ENCODE results near the gene DLG5. TPM values are rescaled to one million over a fixed set of nuclear protein-coding genes. Genes with fewer than 3 reads are reported as not detected.

Gene DLG5
- total RNA-seq, 2 donors from 2014 or later: 72.3 to 134 TPM

DNA sequence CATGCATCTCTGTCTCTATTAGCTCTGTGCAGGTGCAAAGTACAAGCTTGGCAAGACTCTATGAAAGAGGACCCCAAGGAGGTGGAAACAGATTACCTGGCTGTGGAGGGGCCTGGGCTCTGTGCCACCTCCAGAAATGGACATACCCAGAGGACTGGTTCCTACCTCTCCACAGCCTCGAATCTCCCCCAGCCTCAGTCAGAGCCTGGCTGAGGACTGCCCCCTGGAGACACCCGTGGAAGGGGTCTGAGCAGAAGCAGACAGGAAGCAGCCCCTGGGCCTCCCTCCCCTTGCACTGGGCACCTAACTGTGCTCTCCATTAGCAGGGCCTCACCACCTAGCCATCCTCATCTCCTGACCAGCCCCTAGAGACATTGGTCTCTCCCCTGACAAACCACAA, 92.0 kb downstream of the DLG5 start:
- WGBS: 72% methylated on average over 2 of the region's 2 CpGs
- H3K36me3 ChIP-seq: peaks cover 11 to 12% of the 10 kb centered on the region in 2 donors
- TF ChIP-seq POLR2AphosphoS5 (IDR thresholded peaks at IDR 0.05): no peak
- TF ChIP-seq, protein P1, sequence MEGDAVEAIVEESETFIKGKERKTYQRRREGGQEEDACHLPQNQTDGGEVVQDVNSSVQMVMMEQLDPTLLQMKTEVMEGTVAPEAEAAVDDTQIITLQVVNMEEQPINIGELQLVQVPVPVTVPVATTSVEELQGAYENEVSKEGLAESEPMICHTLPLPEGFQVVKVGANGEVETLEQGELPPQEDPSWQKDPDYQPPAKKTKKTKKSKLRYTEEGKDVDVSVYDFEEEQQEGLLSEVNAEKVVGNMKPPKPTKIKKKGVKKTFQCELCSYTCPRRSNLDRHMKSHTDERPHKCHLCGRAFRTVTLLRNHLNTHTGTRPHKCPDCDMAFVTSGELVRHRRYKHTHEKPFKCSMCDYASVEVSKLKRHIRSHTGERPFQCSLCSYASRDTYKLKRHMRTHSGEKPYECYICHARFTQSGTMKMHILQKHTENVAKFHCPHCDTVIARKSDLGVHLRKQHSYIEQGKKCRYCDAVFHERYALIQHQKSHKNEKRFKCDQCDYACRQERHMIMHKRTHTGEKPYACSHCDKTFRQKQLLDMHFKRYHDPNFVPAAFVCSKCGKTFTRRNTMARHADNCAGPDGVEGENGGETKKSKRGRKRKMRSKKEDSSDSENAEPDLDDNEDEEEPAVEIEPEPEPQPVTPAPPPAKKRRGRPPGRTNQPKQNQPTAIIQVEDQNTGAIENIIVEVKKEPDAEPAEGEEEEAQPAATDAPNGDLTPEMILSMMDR (IDR thresholded peaks at IDR 0.05): no peak
- TF ChIP-seq POLR2A (IDR thresholded peaks at IDR 0.05): no peak
- H3K4me1 ChIP-seq (replicated peaks): no peaks in the 10 kb centered on the region
- no peak overlapping the region for H3K4me3 ChIP-seq
- no peak for DNase-seq (ENCODE audit: low spot score)
- H3K27me3 ChIP-seq (replicated peaks; ENCODE audit: insufficient read depth): no peaks in the 10 kb centered on the region
- no peak overlapping the region for H3K27ac ChIP-seq
- no peaks in the 10 kb centered on the region for H3K9me3 ChIP-seq
- intact Hi-C loops (cut with DNase I): no loop called here

DNA sequence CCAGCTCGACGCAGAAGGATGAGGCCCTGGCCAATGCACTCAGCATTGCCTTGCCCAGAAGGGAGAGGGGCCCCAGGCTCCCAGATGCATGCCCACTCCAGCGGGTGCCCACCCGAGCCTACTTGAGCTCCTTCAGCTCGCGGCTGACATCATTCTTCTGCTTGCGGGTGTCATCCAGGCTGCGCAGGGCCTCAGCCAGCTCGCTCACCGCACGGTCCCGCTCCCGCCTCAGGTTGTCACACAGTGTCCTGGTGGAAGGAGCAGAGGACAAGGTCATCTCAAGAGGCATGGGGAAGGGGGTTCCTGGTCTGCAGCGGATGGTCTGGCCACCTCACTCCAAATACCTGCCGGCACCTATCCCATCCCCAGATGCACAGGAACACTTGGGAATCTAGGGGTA, 92.8 kb downstream of the DLG5 start:
- 92% methylated on average over 15 of the region's 15 CpGs for WGBS
- peaks cover 11 to 13% of the 10 kb centered on the region in 2 donors for H3K36me3 ChIP-seq

DNA sequence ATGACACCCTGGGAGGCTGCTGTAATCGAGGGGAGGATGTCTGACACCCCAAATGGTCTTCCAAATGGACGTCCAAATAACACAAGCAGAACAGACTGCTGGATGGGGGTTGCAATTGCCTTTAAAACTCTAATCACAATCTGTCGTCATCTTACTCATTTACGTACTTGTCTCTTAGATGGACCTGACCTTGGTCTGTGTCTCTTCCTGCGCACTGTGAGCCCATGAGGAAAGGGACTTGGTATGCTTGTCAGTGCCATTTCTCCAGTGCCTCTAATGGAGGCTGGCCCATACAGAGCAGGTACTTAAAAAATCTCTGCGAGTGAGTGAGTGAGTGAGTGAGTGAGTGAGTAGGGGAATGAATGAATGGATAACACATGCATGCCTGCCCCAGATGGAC, 93.3 kb downstream of the DLG5 start:
- H3K9me3 ChIP-seq: no peaks in the 10 kb centered on the region
- no peak overlapping the region for H3K4me3 ChIP-seq
- no peak for DNase-seq (ENCODE audit: low spot score)
- H3K36me3 ChIP-seq: peaks cover 11 to 13% of the 10 kb centered on the region in 2 donors
- H3K27ac ChIP-seq: no peak overlapping the region
- TF ChIP-seq, protein P1 (IDR thresholded peaks at IDR 0.05): no peak
- TF ChIP-seq POLR2AphosphoS5 (IDR thresholded peaks at IDR 0.05) (no peak), POLR2A (IDR thresholded peaks at IDR 0.05) (no peak)
- intact Hi-C loops (cut with DNase I): no loop called here
- 92% methylated on average over 6 of the region's 6 CpGs for WGBS
- H3K27me3 ChIP-seq (replicated peaks; ENCODE audit: insufficient read depth): no peaks in the 10 kb centered on the region
- no peaks in the 10 kb centered on the region for H3K4me1 ChIP-seq (replicated peaks)

More for the DNA sequence above, 92.8 kb downstream of the DLG5 start:
- no peak for DNase-seq (ENCODE audit: low spot score)
- H3K27me3 ChIP-seq (replicated peaks; ENCODE audit: insufficient read depth): no peaks in the 10 kb centered on the region
- no peak for TF ChIP-seq POLR2AphosphoS5 (IDR thresholded peaks at IDR 0.05)
- TF ChIP-seq, protein P1 (IDR thresholded peaks at IDR 0.05): no peak
- no peak for TF ChIP-seq POLR2A (IDR thresholded peaks at IDR 0.05)
- H3K4me1 ChIP-seq (replicated peaks): no peaks in the 10 kb centered on the region
- H3K4me3 ChIP-seq: no peak overlapping the region
- intact Hi-C loops (cut with DNase I): no loop called here
- H3K27ac ChIP-seq: no peak overlapping the region
- H3K9me3 ChIP-seq: no peaks in the 10 kb centered on the region

DNA sequence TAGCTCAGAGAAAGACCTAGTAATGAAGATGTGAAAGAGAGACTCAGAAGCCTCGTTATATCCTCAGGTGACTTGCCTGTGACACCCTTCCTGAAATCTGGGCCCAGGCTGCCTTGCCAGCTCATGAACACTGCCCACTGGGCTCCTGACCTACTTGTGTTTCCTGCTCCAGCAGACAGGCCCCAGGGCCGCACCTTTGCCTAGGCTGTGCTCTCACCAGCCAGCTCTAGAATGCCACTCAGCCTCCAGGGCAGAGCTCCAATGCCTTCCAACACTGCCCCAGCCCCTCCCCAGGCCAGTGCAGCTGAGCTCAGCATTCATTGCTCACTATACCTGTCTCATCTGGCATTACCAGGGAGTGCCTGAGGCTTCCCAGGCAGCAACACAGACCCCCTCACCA, 94.3 kb downstream of the DLG5 start:
- Histone ChIP-seq H3K4me3 (no peak overlapping the region), H3K9me3 (no peaks in the 10 kb centered on the region), H3K36me3 (peaks cover 11 to 13% of the 10 kb centered on the region in 2 donors), H3K4me1 (replicated peaks) (no peaks in the 10 kb centered on the region), H3K27me3 (replicated peaks; ENCODE audit: insufficient read depth) (no peaks in the 10 kb centered on the region), H3K27ac (no peak overlapping the region)
- 52% methylated on average over 2 of the region's 2 CpGs for WGBS
- intact Hi-C loops (cut with DNase I): no loop called here
- no peak for DNase-seq (ENCODE audit: low spot score)
- TF ChIP-seq POLR2A (IDR thresholded peaks at IDR 0.05): no peak
- TF ChIP-seq, protein P1 (IDR thresholded peaks at IDR 0.05): no peak
- TF ChIP-seq POLR2AphosphoS5 (IDR thresholded peaks at IDR 0.05): no peak

DNA sequence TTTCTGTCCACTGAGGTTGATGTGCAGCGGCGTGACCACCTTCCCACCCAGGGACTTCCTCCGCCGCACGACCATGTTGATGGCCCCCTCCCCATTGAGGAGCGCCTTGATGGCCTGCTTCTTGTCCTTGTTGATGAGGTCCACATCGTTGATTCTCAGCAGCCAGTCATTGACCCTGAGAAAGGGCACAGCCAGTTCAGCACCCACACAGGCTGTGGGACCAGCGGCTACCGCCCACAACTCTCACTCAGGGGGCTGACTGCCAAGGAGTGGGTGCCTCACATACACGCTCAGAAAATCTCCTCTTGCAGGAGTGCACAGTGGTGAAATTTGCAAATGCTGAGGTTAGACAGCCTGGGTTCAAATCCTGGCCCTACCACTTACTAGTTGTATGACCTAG, 97.2 kb downstream of the DLG5 start:
- Histone ChIP-seq H3K27ac (no peak overlapping the region), H3K36me3 (peaks cover 11 to 13% of the 10 kb centered on the region in 2 donors), H3K27me3 (replicated peaks; ENCODE audit: insufficient read depth) (no peaks in the 10 kb centered on the region), H3K9me3 (no peaks in the 10 kb centered on the region), H3K4me3 (no peak overlapping the region), H3K4me1 (replicated peaks) (no peaks in the 10 kb centered on the region)
- 94% methylated on average over 8 of the region's 10 CpGs for whole genome bisulfite sequencing
- intact Hi-C loops (cut with DNase I): no loop called here
- TF ChIP-seq, protein P1 (IDR thresholded peaks at IDR 0.05): no peak
- TF ChIP-seq POLR2A (IDR thresholded peaks at IDR 0.05) (no peak), POLR2AphosphoS5 (IDR thresholded peaks at IDR 0.05) (no peak)
- DNase-seq (ENCODE audit: low spot score): no peak

Measured in prostate gland (tissue), 2 donors.